Stimulated activated CD8-positive, alpha-beta memory T cell treated with anti-CD3 and anti-CD28 coated beads, Interleukin-2, amount 100 ng/mL, for 1 hour (primary cell): ENCODE measurements around the gene EXOSC1.
"Not testable (repeated sequence)": the region's sequence is repeated elsewhere in the genome, so short reads cannot be mapped to it uniquely, and the experiment has no call there.

ENCODE experiments used
- DNase-seq, 2 donors: peaks; one replicate each; pipeline ENCODE4 v3.0.0-alpha.2; 2020; ENCODE audit warnings: low read depth in 2 of 2

The EXOSC1 gene

GRCh38 chr10:97459111-97459510 lies 13.3 kb upstream of the EXOSC1 start:
- no peak for DNase-seq

GRCh38 chr10:97456686-97457065 lies 10.9 kb upstream of the EXOSC1 start:
- no peak for DNase-seq

- no peak for DNase-seq
Measured at GRCh38 chr10:97456034-97456685, 10.4 kb upstream of the EXOSC1 start.

GRCh38 chr10:97454330-97455036 lies 8.7 kb upstream of the EXOSC1 start:
- no peak for DNase-seq

GRCh38 chr10:97452352-97452751 lies 6.5 kb upstream of the EXOSC1 start:
- no peak for DNase-seq

- DNase-seq, result no peak
Measured at GRCh38 chr10:97451605-97452004, 5.8 kb upstream of the EXOSC1 start.

- no peak for DNase-seq
Measured at GRCh38 chr10:97450828-97451227, 5.0 kb upstream of the EXOSC1 start.

GRCh38 chr10:97445357-97445721 lies 467 bp downstream of the EXOSC1 start:
- DNase-seq, result no peak

- no peak for DNase-seq
Measured at GRCh38 chr10:97444212-97444611, 1.6 kb downstream of the EXOSC1 start.

- DNase-seq, result no peak
Measured at GRCh38 chr10:97442277-97442676, 3.5 kb downstream of the EXOSC1 start.

- no peak for DNase-seq
Measured at GRCh38 chr10:97435211-97435610, 10.6 kb downstream of the EXOSC1 start.

GRCh38 chr10:97434557-97434956 lies 11.2 kb downstream of the EXOSC1 start:
- no peak for DNase-seq

GRCh38 chr10:97434055-97434454 lies 11.8 kb downstream of the EXOSC1 start:
- no peak for DNase-seq

- DNase-seq, result no peak
Measured at GRCh38 chr10:97428572-97428981, 17.2 kb downstream of the EXOSC1 start.

- DNase-seq, result no peak
Measured at GRCh38 chr10:97427571-97428179, 18.1 kb downstream of the EXOSC1 start.

GRCh38 chr10:97426776-97427570 lies 18.8 kb downstream of the EXOSC1 start:
- DNase-seq, result no peak

- peak; percentile 89 to 93 for DNase-seq
Measured at GRCh38 chr10:97425964-97426775, 19.6 kb downstream of the EXOSC1 start, which contains the start of gene PGAM1. PGAM1 (plus strand) TSS chr10:97426191; CDS start chr10:97426308, 117 bp downstream.

GRCh38 chr10:97423757-97424098 lies 22.1 kb downstream of the EXOSC1 start:
- DNase-seq, result not testable (repeated sequence)

- DNase-seq, result no peak
Measured at GRCh38 chr10:97416565-97416964, 29.2 kb downstream of the EXOSC1 start.

- DNase-seq, result no peak
Measured at GRCh38 chr10:97412891-97413304, 32.9 kb downstream of the EXOSC1 start.

GRCh38 chr10:97411406-97411805 lies 34.4 kb downstream of the EXOSC1 start:
- no peak for DNase-seq
